Endothelial cell of umbilical vein (primary cell): Measurements from ENCODE around the gene DMD.

Experiments
- EZH2 ChIP-seq: IDR thresholded peaks from 2 replicates; pipeline ENCODE4 v1.6.1; 2012; ENCODE audit warnings: borderline replicate concordance, low read depth, mild to moderate bottlenecking, moderate library complexity, low read length, inconsistent platforms; ENCODE audit not compliant: severe bottlenecking
- FOS ChIP-seq: IDR thresholded peaks from 2 replicates; pipeline ENCODE4 v1.6.1; 2011; ENCODE audit warnings: mild to moderate bottlenecking, low read length, moderate library complexity, borderline replicate concordance; ENCODE audit not compliant: insufficient read depth
- MYC ChIP-seq: IDR thresholded peaks from one replicate; pipeline ENCODE4 v1.6.1; 2011; ENCODE audit warnings: mild to moderate bottlenecking, low read depth, low read length
- POLR2A ChIP-seq: IDR thresholded peaks from 2 replicates; pipeline ENCODE4 v1.6.1; 2012; ENCODE audit warnings: low read depth, mild to moderate bottlenecking, control low read depth, low read length
- POLR2AphosphoS5 ChIP-seq: IDR thresholded peaks from 2 replicates; pipeline ENCODE4 v1.6.1; 2012; ENCODE audit warnings: low read depth, mild to moderate bottlenecking, control low read depth, low read length, moderate library complexity; ENCODE audit not compliant: insufficient read depth
- TF ChIP-seq, protein P1 (sequence below), 2 donors: IDR thresholded peaks; 1 replicate in 1 of 2; 2 replicates in 1 of 2; pipeline ENCODE4 v1.5.1; 2011; ENCODE audit warnings: low read length in 2 of 2, mild to moderate bottlenecking in 2 of 2, moderate library complexity in 2 of 2, control low read depth in 1 of 2, inconsistent platforms in 1 of 2, low read depth in 1 of 2; ENCODE audit not compliant: insufficient read depth in 1 of 2; ENCODE audit errors: extremely low read depth in 1 of 2
- TF ChIP-seq, protein P2 (sequence below): IDR thresholded peaks from 2 replicates; pipeline ENCODE4 v1.6.1; 2011; ENCODE audit not compliant: insufficient read depth, insufficient read length

DNA sequence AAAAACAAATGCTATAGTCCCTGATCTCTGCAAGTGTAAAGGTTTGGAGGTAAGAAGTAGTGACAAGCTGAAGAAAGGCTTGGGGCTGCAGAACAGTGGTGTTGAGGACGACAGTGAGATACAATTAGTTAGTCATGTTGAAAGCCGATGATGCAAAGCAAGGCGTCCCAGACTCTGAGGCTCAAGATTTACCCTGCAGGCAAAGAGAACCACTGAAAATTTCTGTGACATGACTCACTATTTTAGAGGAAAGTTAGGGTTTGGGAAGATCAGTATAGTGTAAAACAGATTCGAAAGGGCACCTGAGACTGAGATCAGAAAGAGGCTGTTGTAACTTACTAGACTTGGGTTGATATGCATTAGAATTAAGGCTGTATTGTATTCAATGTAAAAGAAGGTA lies 1858.3 kb downstream of the DMD start:
- TF ChIP-seq, protein P1, sequence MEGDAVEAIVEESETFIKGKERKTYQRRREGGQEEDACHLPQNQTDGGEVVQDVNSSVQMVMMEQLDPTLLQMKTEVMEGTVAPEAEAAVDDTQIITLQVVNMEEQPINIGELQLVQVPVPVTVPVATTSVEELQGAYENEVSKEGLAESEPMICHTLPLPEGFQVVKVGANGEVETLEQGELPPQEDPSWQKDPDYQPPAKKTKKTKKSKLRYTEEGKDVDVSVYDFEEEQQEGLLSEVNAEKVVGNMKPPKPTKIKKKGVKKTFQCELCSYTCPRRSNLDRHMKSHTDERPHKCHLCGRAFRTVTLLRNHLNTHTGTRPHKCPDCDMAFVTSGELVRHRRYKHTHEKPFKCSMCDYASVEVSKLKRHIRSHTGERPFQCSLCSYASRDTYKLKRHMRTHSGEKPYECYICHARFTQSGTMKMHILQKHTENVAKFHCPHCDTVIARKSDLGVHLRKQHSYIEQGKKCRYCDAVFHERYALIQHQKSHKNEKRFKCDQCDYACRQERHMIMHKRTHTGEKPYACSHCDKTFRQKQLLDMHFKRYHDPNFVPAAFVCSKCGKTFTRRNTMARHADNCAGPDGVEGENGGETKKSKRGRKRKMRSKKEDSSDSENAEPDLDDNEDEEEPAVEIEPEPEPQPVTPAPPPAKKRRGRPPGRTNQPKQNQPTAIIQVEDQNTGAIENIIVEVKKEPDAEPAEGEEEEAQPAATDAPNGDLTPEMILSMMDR (IDR thresholded peaks at IDR 0.05; ENCODE audit: extremely low read depth in 1 of 2, insufficient read depth in 1 of 2, low read depth in 1 of 2, low read length in 2 of 2), result no peak
- no peak for TF ChIP-seq EZH2
- no peak for TF ChIP-seq POLR2A
- no peak for TF ChIP-seq FOS
- TF ChIP-seq POLR2AphosphoS5, result no peak
- TF ChIP-seq, protein P2, sequence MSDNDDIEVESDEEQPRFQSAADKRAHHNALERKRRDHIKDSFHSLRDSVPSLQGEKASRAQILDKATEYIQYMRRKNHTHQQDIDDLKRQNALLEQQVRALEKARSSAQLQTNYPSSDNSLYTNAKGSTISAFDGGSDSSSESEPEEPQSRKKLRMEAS, result no peak
- TF ChIP-seq MYC, result no peak
